GM21717 (cell line): ENCODE results near the gene MVB12B.

Experiments used
- ATAC-seq: cut with Tn5 transposase; IDR thresholded peaks from one replicate; pipeline ENCODE4 v1.9.1; 2021; ENCODE audit warnings: mild to moderate bottlenecking, moderate library complexity; ENCODE audit not compliant: unreplicated experiment

MVB12B gene

DNA sequence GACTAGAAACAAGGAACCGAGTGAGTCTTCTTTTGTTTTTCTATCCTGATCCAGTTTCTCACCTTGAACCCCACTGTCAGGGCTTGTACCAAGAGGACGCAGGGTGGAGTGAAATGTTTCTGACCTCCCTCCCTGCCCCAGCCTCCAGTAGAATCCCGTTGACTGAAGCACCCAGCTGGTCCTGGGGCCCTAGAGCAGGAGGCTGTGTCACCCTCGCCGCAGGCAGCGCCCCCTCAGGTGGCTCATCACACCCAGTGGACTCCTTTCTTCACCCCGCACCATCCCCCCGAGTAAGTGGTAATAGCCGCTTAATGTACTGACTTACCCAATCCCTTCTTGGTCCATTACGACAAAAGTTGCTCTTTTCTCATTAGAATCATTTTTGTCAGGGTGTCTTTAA is 53.8 kb downstream of the MVB12B start:
- no peak for ATAC-seq

DNA sequence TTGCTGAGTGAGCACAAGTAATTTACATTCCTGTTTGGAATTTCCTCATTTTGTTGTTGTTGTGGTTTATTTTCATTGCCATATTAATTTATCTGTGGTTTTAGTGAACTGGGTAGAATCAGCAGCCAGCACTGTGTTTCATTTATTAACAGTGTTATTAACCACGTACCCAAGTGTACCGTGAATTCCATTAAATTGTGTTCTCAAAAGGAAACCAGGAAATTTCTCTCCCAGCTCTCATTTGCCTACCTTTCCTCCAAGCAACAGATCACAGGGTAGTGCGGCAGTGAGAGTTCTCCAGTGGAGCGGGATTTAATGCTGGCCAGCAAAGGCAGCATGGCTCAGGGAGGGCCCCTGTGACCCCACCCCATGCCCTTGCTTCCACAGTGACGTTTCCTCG is 54.6 kb downstream of the MVB12B start:
- ATAC-seq = no peak

DNA sequence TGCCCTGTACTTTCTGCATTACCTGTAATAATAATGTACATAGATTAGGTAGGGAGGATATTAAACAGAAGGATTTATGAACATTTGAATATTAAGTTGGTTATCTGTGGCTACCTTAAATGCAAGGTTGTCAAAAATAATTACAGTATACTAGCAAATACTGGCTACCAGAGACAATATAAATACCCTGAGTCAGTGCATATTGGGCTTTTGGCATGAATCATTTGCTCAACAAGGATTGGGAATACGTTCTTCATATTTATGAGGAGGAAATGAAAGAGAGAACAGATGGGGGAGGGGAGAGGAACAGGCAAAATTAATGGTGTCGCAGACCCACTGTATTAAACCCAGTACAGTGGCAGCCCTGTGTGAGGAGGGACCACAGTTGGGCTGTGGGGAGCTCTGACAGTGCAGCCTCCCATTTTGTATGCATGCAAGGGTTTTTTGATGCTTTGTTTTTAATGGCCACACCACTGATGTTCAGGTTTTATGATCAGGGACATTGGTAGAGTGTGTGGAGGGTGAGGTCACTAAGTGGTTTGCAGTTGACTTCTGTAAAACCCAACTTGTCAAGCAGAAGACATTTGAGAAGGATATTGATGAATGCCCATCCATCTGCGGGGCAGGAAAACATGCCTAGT is 56.9 kb downstream of the MVB12B start:
- no peak for ATAC-seq

DNA sequence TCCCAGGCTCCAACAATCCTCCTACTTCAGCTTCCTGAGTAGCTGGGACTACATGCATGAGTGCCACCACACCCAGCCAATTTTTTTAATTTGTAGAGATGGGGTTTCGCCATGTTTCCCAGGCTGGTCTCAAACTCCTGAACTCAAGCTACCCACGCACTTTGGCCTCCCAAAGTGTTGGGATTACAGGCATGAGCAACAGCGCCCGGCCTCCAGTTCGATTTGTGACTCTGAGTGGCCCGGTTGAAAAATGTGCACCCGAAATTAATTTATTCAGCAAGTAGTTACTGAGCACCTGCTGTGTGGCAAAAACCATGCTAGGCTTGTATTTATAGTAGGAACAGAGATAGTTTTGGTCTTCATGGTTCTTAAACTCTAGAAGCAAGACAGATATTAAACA is 58.3 kb downstream of the MVB12B start:
- ATAC-seq = no peak

- ATAC-seq = no peak
These were observed 59.5 kb downstream of the MVB12B start for GRCh38 chr9:126386088-126386487.

GRCh38 chr9:126386776-126387175 is 60.1 kb downstream of the MVB12B start:
- no peak for ATAC-seq

DNA sequence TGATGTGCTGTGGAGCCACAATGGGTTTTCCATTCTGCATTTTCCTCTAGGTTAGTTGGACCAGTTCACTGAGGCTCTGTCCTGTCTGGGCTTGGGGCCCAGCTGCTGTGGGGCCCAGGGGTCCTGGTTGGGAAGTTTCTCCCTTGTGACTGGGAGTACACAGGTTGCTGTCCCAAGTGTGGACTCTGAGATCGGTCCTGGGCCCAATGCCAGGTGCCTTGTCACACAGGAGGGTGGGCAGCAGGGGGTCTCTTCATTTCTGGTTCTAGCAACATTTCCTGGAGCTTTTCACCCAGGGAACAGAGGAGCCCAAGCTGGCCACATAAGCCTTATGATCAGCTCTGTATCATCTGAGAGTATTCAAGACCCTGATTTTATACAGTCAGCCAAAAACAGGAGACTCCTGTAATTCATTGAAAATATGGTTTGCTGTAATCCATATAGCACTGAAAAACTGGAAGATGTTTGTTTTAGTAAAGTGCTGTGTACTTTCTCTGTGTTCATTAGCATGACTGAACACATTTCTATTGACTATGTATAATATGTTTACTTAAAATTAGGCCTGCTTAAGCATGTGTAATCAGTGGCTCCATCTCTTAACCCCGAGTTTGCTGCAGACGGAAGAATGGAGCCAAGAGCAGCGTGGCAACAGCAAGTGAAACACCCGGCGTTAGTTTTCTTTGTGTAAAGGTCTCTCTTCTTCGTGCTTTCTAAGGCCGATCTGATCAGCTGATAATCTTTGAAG is 62.5 kb downstream of the MVB12B start:
- ATAC-seq = no peak

DNA sequence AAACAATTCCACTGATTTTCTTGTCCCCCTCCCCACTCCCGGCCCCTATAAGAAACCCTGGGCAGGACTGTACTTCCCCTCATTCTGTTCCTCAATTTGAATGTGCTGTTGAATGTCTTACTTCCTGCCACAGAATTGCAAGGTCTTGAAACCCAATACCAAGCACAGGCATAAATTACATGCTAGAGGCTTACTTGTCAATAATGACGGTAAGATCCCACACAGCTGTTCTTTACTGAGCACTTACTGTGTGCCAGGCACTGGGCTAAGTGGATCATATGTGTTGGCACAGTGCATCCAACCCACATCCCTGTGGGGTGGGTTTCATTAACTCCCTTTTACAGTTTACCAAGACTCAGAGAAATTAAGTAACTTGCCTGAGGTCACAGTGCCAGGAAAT is 63.4 kb downstream of the MVB12B start:
- no peak for ATAC-seq

DNA sequence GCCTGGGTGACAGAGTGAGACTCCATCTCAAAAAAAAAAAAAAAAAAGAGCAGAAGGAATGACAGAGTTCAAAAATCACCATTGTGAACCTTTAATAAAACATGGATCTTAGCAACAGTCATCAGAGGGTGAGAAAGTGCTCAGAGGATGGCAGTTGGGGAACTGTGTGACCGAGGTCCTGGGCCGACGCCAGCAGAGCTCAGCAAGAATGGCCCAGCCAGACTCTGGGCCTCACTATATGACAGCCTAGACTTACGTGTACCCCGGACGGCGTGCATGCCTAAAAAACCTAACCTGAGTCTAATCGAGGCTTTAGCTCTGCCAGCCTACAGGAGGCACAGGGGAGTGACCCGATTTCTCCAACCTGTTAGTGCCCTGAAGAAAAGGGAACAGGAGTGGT is 64.3 kb downstream of the MVB12B start:
- ATAC-seq = no peak

GRCh38 chr9:126391713-126392661 is 65.4 kb downstream of the MVB12B start:
- no peak for ATAC-seq

DNA sequence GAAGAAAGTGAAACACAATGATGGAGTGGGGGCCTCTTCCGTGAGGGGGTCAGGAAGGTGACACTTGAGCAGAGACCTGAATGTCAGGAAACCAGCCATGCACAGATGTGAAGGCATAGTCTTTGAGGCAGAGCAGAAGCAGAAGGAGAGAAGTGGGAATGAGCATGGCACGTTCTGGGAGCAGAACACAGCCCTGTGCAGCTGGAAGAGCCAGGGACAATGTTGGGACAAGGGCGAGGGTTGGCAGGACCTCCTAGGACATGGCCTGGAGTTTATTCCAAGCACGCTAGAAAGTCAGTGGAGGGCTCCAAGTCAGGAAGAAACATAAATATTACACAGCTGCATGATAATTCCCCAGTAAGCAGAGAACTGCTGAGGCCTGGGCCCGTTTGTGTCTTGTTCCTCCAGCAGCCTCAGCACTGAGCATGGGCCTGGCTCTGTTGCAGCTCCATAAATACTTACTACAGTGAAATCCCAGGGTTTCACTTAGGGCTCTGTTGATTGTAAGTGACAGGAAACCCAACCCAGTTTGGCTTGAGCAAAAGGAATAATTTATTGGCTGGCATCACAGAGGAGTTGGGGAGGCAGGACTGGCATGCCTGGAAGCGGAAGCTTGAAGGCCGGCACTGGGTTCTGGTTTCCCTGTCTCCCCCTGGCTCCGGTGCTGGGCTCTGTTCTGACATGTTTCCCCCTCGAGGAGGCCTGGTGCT is 66.2 kb downstream of the MVB12B start:
- no peak for ATAC-seq

GRCh38 chr9:126393876-126394275 is 67.2 kb downstream of the MVB12B start:
- no peak for ATAC-seq

DNA sequence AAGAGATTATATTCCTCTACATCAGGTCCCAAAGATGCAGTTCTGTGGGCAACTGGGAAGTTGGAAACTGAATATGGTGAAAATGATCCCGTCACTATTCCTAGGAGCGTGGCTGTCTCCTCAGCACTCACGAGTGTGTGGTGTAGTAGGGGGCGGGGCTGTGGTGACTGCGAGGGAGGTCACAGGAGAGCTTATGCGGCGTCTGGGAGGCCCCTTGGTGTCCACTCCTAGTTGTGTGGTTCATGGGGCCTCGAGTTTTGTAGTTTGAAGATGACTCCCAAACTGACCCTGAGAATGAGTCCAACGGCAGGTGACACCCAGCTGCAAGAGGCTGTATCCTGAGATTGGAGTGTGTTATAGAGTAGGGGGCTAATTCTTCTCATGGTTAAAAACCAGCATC is 68.2 kb downstream of the MVB12B start:
- ATAC-seq = no peak

- no peak for ATAC-seq
These were observed 69.0 kb downstream of the MVB12B start for GRCh38 chr9:126395439-126396212.

GRCh38 chr9:126397056-126397455 is 70.4 kb downstream of the MVB12B start:
- ATAC-seq = peak; percentile 90

- ATAC-seq = no peak
These were observed 71.9 kb downstream of the MVB12B start for GRCh38 chr9:126398403-126399058.

- no peak for ATAC-seq
These were observed 72.6 kb downstream of the MVB12B start for GRCh38 chr9:126399251-126399650.

DNA sequence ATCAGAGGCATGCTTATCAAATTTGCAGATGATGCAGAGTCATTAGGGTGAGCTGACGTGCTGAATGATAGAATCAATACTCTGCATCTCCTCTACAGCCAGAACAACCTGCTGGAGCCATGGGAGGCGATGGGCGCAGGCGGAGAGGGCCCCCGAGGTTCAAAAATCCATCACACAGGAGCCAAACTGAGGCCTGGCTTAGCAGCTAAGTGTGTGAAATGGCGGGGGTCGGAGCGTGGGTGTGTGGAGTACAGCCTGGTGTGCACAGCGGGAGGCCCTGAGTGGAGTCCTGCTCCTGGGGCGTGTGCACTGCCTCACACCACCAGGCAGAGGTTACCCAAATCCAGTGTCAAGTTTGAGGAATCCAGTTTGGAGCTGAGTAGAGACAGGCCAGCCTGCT is 73.2 kb downstream of the MVB12B start:
- no peak for ATAC-seq

GRCh38 chr9:126400571-126400970 is 73.9 kb downstream of the MVB12B start:
- ATAC-seq = no peak

- no peak for ATAC-seq
These were observed 74.5 kb downstream of the MVB12B start for GRCh38 chr9:126401107-126401506.
